ENCODE measurements around the gene ABCC5. TPM values are rescaled to one million over a fixed set of nuclear protein-coding genes. Genes with fewer than 3 reads are reported as not detected.

Gene ABCC5
- total RNA-seq, 4 donors from 2014 or later: 34.9 to 61.2 (median 45.0) TPM

- TF ChIP-seq POLR2A (IDR thresholded peaks at IDR 0.05) (no peak), EP300 (IDR thresholded peaks at IDR 0.05) (no peak), CTCF (IDR thresholded peaks at IDR 0.05) (no peak)
- H3K27me3 ChIP-seq: no peaks in the 10 kb centered on the region
- H3K4me3 ChIP-seq: no peak overlapping the region
- H3K4me1 ChIP-seq: peaks cover 0 to 11% (median 0%) of the 10 kb centered on the region in 4 donors
- peaks cover 0 to 86% (median 6%) of the 10 kb centered on the region in 3 donors for H3K36me3 ChIP-seq
- DNase-seq (ENCODE audit: low spot score in 2 of 2): no peak
- no peaks in the 10 kb centered on the region for H3K9me3 ChIP-seq
- no peak overlapping the region for H3K27ac ChIP-seq
- 60 to 67% methylated on average over 6 of the region's 6 CpGs for WGBS, 2 donors
Observed at GRCh38 chr3:183981990-183982644, 35.6 kb downstream of the ABCC5 start.

- H3K4me1 ChIP-seq: peaks cover 0 to 11% (median 0%) of the 10 kb centered on the region in 4 donors
- no peak for TF ChIP-seq CTCF (IDR thresholded peaks at IDR 0.05)
- peak in 1 of 2 donors; percentile 71 for TF ChIP-seq EP300 (IDR thresholded peaks at IDR 0.05)
- TF ChIP-seq POLR2A (IDR thresholded peaks at IDR 0.05): peak in 1 of 2 donors; percentile 18
- no peak overlapping the region for H3K4me3 ChIP-seq
- no peak for DNase-seq (ENCODE audit: low spot score in 2 of 2)
- 81 to 85% methylated on average over 4 of the region's 4 CpGs for WGBS, 2 donors
- H3K27me3 ChIP-seq: no peaks in the 10 kb centered on the region
- H3K9me3 ChIP-seq: no peaks in the 10 kb centered on the region
- peak overlapping the region in 2 of 4 donors; percentile 23 to 24 for H3K27ac ChIP-seq
- H3K36me3 ChIP-seq: peaks cover 0 to 81% (median 0%) of the 10 kb centered on the region in 3 donors
Observed at GRCh38 chr3:183980403-183980802, 37.3 kb downstream of the ABCC5 start.

DNA sequence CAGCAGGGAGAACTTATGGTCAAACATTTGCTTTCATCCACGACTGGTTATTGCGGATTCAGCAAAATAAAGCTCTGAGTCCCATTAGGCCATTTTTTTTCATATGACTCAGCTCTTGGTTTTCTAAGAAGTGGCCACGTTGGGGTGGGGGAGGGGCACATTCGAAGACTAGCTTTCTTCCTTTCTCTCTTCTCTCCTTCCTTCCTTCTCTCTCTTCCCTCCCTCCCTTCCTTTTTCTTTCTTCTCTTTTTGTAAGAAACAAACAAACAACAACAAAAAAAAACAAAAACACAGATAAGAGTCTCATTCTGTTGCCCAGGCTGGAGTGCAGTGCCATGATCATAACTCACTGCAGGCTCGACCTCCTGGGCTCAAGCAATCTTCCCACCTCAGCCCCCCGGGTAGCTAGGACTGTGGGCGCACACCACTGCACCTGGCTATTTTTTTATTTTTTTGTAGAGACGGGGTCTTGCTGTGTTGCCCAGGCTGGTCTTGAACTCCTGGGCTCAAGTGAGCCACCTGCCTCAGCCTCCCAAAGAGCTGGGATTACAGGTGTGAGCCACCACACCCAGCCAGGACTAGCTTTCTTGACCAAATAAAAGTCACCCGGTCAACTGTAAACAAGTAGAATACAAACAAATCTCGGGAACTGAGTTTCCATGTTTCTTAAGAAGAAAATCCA is 41.6 kb downstream of the ABCC5 start:
- Histone ChIP-seq H3K4me3 (no peak overlapping the region), H3K36me3 (peaks cover 0 to 77% (median 0%) of the 10 kb centered on the region in 3 donors), H3K9me3 (no peaks in the 10 kb centered on the region), H3K27me3 (no peaks in the 10 kb centered on the region), H3K27ac (no peak overlapping the region), H3K4me1 (no peaks in the 10 kb centered on the region)
- WGBS, 2 donors: 76 to 80% methylated on average over 10 of the region's 10 CpGs
- no peak for DNase-seq (ENCODE audit: low spot score in 2 of 2)
- TF ChIP-seq EP300 (IDR thresholded peaks at IDR 0.05) (no peak), POLR2A (IDR thresholded peaks at IDR 0.05) (no peak), CTCF (IDR thresholded peaks at IDR 0.05) (no peak)

GRCh38 chr3:183968666-183969245 is 48.9 kb downstream of the ABCC5 start:
- no peak overlapping the region for H3K4me3 ChIP-seq
- no peaks in the 10 kb centered on the region for H3K27me3 ChIP-seq
- H3K27ac ChIP-seq: no peak overlapping the region
- no peaks in the 10 kb centered on the region for H3K9me3 ChIP-seq
- no peak for DNase-seq (ENCODE audit: low spot score in 2 of 2)
- H3K4me1 ChIP-seq: no peaks in the 10 kb centered on the region
- TF ChIP-seq POLR2A (IDR thresholded peaks at IDR 0.05) (no peak), EP300 (IDR thresholded peaks at IDR 0.05) (no peak), CTCF (IDR thresholded peaks at IDR 0.05) (no peak)
- peaks cover 0 to 98% (median 3%) of the 10 kb centered on the region in 3 donors for H3K36me3 ChIP-seq
- WGBS, 2 donors: 61 to 76% methylated on average over 4 of the region's 4 CpGs

- H3K27ac ChIP-seq: no peak overlapping the region
- no peaks in the 10 kb centered on the region for H3K9me3 ChIP-seq
- peaks cover 0 to 99% (median 3%) of the 10 kb centered on the region in 3 donors for H3K36me3 ChIP-seq
- H3K4me1 ChIP-seq: no peaks in the 10 kb centered on the region
- no peak overlapping the region for H3K4me3 ChIP-seq
- WGBS, 2 donors: 88 to 91% methylated on average over 3 of the region's 3 CpGs
- no peaks in the 10 kb centered on the region for H3K27me3 ChIP-seq
- no peak for DNase-seq (ENCODE audit: low spot score in 2 of 2)
- TF ChIP-seq POLR2A (IDR thresholded peaks at IDR 0.05): no peak
- TF ChIP-seq EP300 (IDR thresholded peaks at IDR 0.05): no peak
- TF ChIP-seq CTCF (IDR thresholded peaks at IDR 0.05): no peak
Observed at GRCh38 chr3:183967693-183968092, 50.0 kb downstream of the ABCC5 start.

Measured in tibial nerve (tissue), 4 donors.